HepG2 (cell line): ENCODE data around the gene SEC14L1. TPM values are rescaled to one million over a fixed set of nuclear protein-coding genes. Genes with fewer than 3 reads are reported as not detected.

ENCODE experiments used
- DPF2 ChIP-seq: sonication (generic); formaldehyde crosslinking; IDR thresholded peaks from 2 replicates; pipeline ENCODE4 v1.4.0; 2020; ENCODE audit warnings: mild to moderate bottlenecking, low read depth, missing genetic modification reagents, borderline replicate concordance
- FIP1L1 ChIP-seq: fragments of 200-400 bp; formaldehyde crosslinking; IDR thresholded peaks from 2 replicates; pipeline ENCODE4 v1.6.1; 2018; ENCODE audit warnings: low read depth, mild to moderate bottlenecking, low read length, moderate library complexity, borderline replicate concordance; ENCODE audit not compliant: insufficient read depth
- FOXK1 ChIP-seq: sonication (generic); formaldehyde crosslinking; IDR thresholded peaks from 2 replicates; pipeline ENCODE4 v1.4.0; 2020; ENCODE audit warnings: low read depth, missing genetic modification reagents, borderline replicate concordance
- GTF3A ChIP-seq: sonication (generic); formaldehyde crosslinking; conservative IDR thresholded peaks from 2 replicates; pipeline ENCODE4 v1.4.0; 2020; ENCODE audit warnings: mild to moderate bottlenecking, missing genetic modification reagents
- HNRNPLL ChIP-seq: fragments of 200-400 bp; formaldehyde crosslinking; IDR thresholded peaks from 2 replicates; pipeline ENCODE4 v1.6.1; 2017; ENCODE audit warnings: mild to moderate bottlenecking, low read depth, low read length; ENCODE audit not compliant: poor library complexity, severe bottlenecking
- JARID2 ChIP-seq: sonication (generic); formaldehyde crosslinking; IDR thresholded peaks from 2 replicates; pipeline ENCODE4 v1.8.1; 2023; ENCODE audit warnings: missing genetic modification reagents, inconsistent platforms; ENCODE audit not compliant: insufficient replicate concordance
- MAFG ChIP-seq: sonication (generic); formaldehyde crosslinking; IDR thresholded peaks from 2 replicates; pipeline ENCODE4 v1.5.1; 2020; ENCODE audit warnings: mild to moderate bottlenecking, missing genetic modification reagents
- MYNN ChIP-seq: sonication (generic); formaldehyde crosslinking; IDR thresholded peaks from 2 replicates; pipeline ENCODE4 v1.4.0; 2020; ENCODE audit warnings: mild to moderate bottlenecking, low read depth, missing genetic modification reagents
- NFIC ChIP-seq: IDR thresholded peaks from 2 replicates; pipeline ENCODE4 v1.6.1; 2012; ENCODE audit warnings: mild to moderate bottlenecking, low read length, inconsistent platforms
- PAWR ChIP-seq: sonication (generic); formaldehyde crosslinking; IDR thresholded peaks from 2 replicates; pipeline ENCODE4 v1.4.0; 2020; ENCODE audit warnings: missing genetic modification reagents, mild to moderate bottlenecking, borderline replicate concordance
- PPARG ChIP-seq: conservative IDR thresholded peaks from 2 replicates; pipeline ENCODE4 v1.6.1; 2016; ENCODE audit warnings: missing biosample characterization, missing genetic modification reagents
- SRSF9 ChIP-seq: fragments of 200-400 bp; formaldehyde crosslinking; IDR thresholded peaks from 2 replicates; pipeline ENCODE4 v1.6.1; 2018; ENCODE audit warnings: borderline replicate concordance, mild to moderate bottlenecking, low read depth, low read length; ENCODE audit not compliant: insufficient read depth, poor library complexity, severe bottlenecking
- TEAD2 ChIP-seq: sonication (generic); formaldehyde crosslinking; IDR thresholded peaks from 2 replicates; pipeline ENCODE4 v1.9.0; 2021; ENCODE audit warnings: missing genetic modification reagents
- ZEB1 ChIP-seq: IDR thresholded peaks from 2 replicates; pipeline ENCODE4 v1.6.1; 2012; ENCODE audit warnings: mild to moderate bottlenecking, low read depth, inconsistent platforms; ENCODE audit not compliant: insufficient replicate concordance
- ZNF121 ChIP-seq: sonication (generic); formaldehyde crosslinking; IDR thresholded peaks from 2 replicates; pipeline ENCODE4 v1.5.0; 2020; ENCODE audit warnings: mild to moderate bottlenecking, missing genetic modification reagents
- ZNF430 ChIP-seq: sonication (generic); formaldehyde crosslinking; IDR thresholded peaks from 2 replicates; pipeline ENCODE4 v1.9.0; 2021; ENCODE audit warnings: mild to moderate bottlenecking, missing genetic modification reagents
- ZNF468 ChIP-seq: sonication (generic); formaldehyde crosslinking; IDR thresholded peaks from 2 replicates; pipeline ENCODE4 v1.8.0; 2022; ENCODE audit warnings: mild to moderate bottlenecking, moderate library complexity, missing genetic modification reagents
- ZNF776 ChIP-seq: sonication (generic); formaldehyde crosslinking; IDR thresholded peaks from 2 replicates; pipeline ENCODE4 v1.4.0; 2020; ENCODE audit warnings: mild to moderate bottlenecking, missing genetic modification reagents
- ZNF790 ChIP-seq: sonication (generic); formaldehyde crosslinking; IDR thresholded peaks from 2 replicates; pipeline ENCODE4 v1.8.0; 2022; ENCODE audit warnings: missing genetic modification reagents, mild to moderate bottlenecking, borderline replicate concordance
- polyA plus RNA-seq, 8 experiments: library from polyadenylated mRNA; depleted of rRNA in 3 of 8; stranded (reverse) in 7 of 8; unstranded in 1 of 8; fragments of >200 nt; fragmentation: Illumina TruSeq in 4 of 8; extraction: Trizol in 4 of 8; gene quantifications; 2 replicates each; pipeline versions ENCODE4 v1.2.1 to v1.2.3, GENCODE V29; 2011 to 2016; ENCODE audit warnings: low read depth in 4 of 8, missing spikeins in 1 of 8, mixed read lengths in 1 of 8; ENCODE audit not compliant: insufficient read depth in 1 of 8
- total RNA-seq, 5 experiments: library from RNA; depleted of rRNA; stranded (reverse); fragments of >200 nt; fragmentation: Illumina TruSeq; extraction: Trizol; gene quantifications; 2 replicates each; pipeline ENCODE4 v1.2.3, GENCODE V29; 2016; ENCODE audit warnings: low read depth in 1 of 5
- TF ChIP-seq, protein P1 (sequence below): sonication (generic); formaldehyde crosslinking; IDR thresholded peaks from 2 replicates; pipeline ENCODE4 v1.4.0; 2020; ENCODE audit warnings: missing genetic modification reagents, mild to moderate bottlenecking, borderline replicate concordance
- TF ChIP-seq, protein P2 (sequence below): fragments of 450-650 bp; IDR thresholded peaks from 2 replicates; pipeline ENCODE4 v1.6.1; 2016
- TF ChIP-seq, protein P3 (sequence below): IDR thresholded peaks from 2 replicates; pipeline ENCODE4 v1.6.1; 2016; ENCODE audit warnings: missing compliant biosample characterization, missing genetic modification reagents, borderline replicate concordance
- TF ChIP-seq, protein P4 (sequence below), 2 experiments: sonication (generic) in 1 of 2; formaldehyde crosslinking in 1 of 2; IDR thresholded peaks; 2 replicates each; pipeline versions ENCODE4 v1.4.0 to v1.6.1; 2018 to 2020; ENCODE audit warnings: missing genetic modification reagents in 2 of 2, borderline replicate concordance in 1 of 2, low read depth in 1 of 2, mild to moderate bottlenecking in 1 of 2, missing biosample characterization in 1 of 2

Gene SEC14L1
- total and polyA plus RNA-seq, 2 of the 13 experiments (the other 11 are each of a cell fraction or from before 2014, with no cell fraction given) = 26.3 to 43.9 TPM

DNA sequence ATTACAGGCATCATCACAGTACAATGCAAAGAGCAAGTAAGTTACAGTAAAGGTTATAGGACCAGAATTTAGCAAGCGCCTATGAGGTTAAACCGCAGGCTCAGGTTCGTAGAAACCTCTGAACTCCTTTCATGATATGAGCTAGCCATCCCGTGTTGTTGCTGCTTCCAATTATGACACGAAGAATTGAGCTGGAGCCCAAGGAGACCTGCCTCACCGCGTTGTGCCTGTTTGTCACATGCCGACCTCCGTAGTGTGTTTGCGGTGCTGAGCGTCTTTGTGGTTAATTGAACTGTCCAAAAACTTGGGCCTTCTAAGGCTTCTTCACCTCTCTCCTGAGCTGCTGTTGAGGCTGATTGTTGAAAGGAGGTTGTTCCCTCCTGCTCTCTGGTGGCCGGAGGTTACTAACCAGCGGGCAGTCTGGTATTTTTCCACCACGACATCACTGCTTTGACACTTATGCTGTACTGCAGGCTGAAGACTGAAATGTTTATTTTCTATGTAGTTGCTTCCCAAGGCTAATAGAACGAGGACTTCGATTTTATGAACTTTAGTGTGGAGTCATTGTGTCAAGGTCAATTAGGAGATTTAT, 67.5 kb downstream of the SEC14L1 start (continued):
- TF ChIP-seq ZNF121 (CRISPR knock-in tag) (no peak), JARID2 (CRISPR knock-in tag) (no peak), ZNF776 (no peak), ZEB1 (peak; percentile 57), HNRNPLL (no peak), NFIC (peak; percentile 67), ZNF430 (peak; percentile 33; the same call in 1 of the 2 replicates), PAWR (CRISPR knock-in tag) (no peak), PPARG (peak; percentile 75), GTF3A (CRISPR knock-in tag) (no peak), TEAD2 (no peak), ZNF790 (CRISPR knock-in tag) (no peak), SRSF9 (no peak), MAFG (CRISPR knock-in tag) (no peak), MYNN (no peak), ZNF468 (CRISPR knock-in tag) (peak; percentile 64; the same call in 1 of the 2 replicates), FOXK1 (CRISPR knock-in tag) (no peak), DPF2 (CRISPR knock-in tag) (no peak), FIP1L1 (no peak)
- TF ChIP-seq, protein P1, sequence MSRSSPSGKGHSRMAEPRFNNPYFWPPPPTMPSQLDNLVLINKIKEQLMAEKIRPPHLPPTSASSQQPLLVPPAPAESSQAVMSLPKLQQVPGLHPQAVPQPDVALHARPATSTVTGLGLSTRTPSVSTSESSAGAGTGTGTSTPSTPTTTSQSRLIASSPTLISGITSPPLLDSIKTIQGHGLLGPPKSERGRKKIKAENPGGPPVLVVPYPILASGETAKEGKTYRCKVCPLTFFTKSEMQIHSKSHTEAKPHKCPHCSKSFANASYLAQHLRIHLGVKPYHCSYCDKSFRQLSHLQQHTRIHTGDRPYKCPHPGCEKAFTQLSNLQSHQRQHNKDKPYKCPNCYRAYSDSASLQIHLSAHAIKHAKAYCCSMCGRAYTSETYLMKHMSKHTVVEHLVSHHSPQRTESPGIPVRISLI (CRISPR knock-in tag) = no peak
- TF ChIP-seq, protein P2, sequence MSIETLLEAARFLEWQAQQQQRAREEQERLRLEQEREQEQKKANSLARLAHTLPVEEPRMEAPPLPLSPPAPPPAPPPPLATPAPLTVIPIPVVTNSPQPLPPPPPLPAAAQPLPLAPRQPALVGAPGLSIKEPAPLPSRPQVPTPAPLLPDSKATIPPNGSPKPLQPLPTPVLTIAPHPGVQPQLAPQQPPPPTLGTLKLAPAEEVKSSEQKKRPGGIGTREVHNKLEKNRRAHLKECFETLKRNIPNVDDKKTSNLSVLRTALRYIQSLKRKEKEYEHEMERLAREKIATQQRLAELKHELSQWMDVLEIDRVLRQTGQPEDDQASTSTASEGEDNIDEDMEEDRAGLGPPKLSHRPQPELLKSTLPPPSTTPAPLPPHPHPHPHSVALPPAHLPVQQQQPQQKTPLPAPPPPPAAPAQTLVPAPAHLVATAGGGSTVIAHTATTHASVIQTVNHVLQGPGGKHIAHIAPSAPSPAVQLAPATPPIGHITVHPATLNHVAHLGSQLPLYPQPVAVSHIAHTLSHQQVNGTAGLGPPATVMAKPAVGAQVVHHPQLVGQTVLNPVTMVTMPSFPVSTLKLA = no peak
- TF ChIP-seq, protein P3, sequence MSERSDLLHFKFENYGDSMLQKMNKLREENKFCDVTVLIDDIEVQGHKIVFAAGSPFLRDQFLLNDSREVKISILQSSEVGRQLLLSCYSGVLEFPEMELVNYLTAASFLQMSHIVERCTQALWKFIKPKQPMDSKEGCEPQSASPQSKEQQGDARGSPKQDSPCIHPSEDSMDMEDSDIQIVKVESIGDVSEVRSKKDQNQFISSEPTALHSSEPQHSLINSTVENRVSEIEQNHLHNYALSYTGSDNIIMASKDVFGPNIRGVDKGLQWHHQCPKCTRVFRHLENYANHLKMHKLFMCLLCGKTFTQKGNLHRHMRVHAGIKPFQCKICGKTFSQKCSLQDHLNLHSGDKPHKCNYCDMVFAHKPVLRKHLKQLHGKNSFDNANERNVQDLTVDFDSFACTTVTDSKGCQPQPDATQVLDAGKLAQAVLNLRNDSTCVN (CRISPR knock-in tag) = peak; percentile 72; the same call in 1 of the 2 replicates
- TF ChIP-seq, protein P4, sequence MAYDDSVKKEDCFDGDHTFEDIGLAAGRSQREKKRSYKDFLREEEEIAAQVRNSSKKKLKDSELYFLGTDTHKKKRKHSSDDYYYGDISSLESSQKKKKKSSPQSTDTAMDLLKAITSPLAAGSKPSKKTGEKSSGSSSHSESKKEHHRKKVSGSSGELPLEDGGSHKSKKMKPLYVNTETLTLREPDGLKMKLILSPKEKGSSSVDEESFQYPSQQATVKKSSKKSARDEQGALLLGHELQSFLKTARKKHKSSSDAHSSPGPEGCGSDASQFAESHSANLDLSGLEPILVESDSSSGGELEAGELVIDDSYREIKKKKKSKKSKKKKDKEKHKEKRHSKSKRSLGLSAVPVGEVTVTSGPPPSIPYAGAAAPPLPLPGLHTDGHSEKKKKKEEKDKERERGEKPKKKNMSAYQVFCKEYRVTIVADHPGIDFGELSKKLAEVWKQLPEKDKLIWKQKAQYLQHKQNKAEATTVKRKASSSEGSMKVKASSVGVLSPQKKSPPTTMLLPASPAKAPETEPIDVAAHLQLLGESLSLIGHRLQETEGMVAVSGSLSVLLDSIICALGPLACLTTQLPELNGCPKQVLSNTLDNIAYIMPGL (CRISPR knock-in tag; IDR thresholded peaks at IDR 0.05; ENCODE audit: borderline replicate concordance in 1 of 2, low read depth in 1 of 2) = peak; percentile 56 to 57; a peak in 3 of 4 replicates
